Natural killer cell (primary cell): ENCODE measurements around the gene IMMT. TPM values are rescaled to one million over a fixed set of nuclear protein-coding genes. Genes with fewer than 3 reads are reported as not detected.
A peak's percentile ranks its signal among the peaks of the same experiment; 100 is the strongest.

ENCODE experiments used
- ATAC-seq, 3 donors: fragments of 150-1000 bp in 2 of 3; fragments of 200-7000 bp in 1 of 3; cut with Tn5 transposase; 1 replicate in 1 of 3; 2 replicates in 2 of 3; pipeline ENCODE4 v1.10.0; 2021; ENCODE audit warnings: mild to moderate bottlenecking in 2 of 3, moderate library complexity in 2 of 3
- DNase-seq, 2 donors: peaks; one replicate each; pipeline versions ENCODE4 v3.0.0 to v3.0.0-alpha.2; 2013 to 2021; ENCODE audit warnings: mixed read lengths in 1 of 2
- H3K27ac ChIP-seq: one replicate; pipeline ENCODE4 v1.5.1; 2013; ENCODE audit warnings: mild to moderate bottlenecking, low read length
- H3K27me3 ChIP-seq: one replicate; pipeline ENCODE4 v1.6.1; 2013; ENCODE audit warnings: low read length; ENCODE audit not compliant: control insufficient read depth, insufficient read depth
- H3K36me3 ChIP-seq: one replicate; pipeline ENCODE4 v1.6.1; 2013; ENCODE audit warnings: low read length; ENCODE audit not compliant: control insufficient read depth, insufficient read depth
- H3K4me1 ChIP-seq: one replicate; pipeline ENCODE4 v1.6.1; 2013; ENCODE audit warnings: low read length; ENCODE audit not compliant: control insufficient read depth, insufficient read depth
- H3K4me3 ChIP-seq: one replicate; pipeline ENCODE4 v1.5.1; 2013; ENCODE audit warnings: low read length
- H3K9me3 ChIP-seq: one replicate; pipeline ENCODE4 v1.6.1; 2013; ENCODE audit warnings: low read length; ENCODE audit not compliant: control insufficient read depth, insufficient read depth
- H3K27ac Mint-ChIP-seq, 2 donors: one replicate each; pipeline ENCODE4 v1.8.0; 2022; ENCODE audit warnings: mild to moderate bottlenecking in 2 of 2, mixed read lengths in 2 of 2, moderate library complexity in 1 of 2
- H3K27me3 Mint-ChIP-seq, 2 donors: one replicate each; pipeline ENCODE4 v1.8.0; 2022; ENCODE audit warnings: low read depth in 2 of 2, mixed read lengths in 2 of 2
- H3K36me3 Mint-ChIP-seq: one replicate; pipeline ENCODE4 v1.8.0; 2022; ENCODE audit warnings: mixed read lengths
- H3K4me1 Mint-ChIP-seq, 2 donors: one replicate each; pipeline ENCODE4 v1.8.0; 2022; ENCODE audit warnings: mixed read lengths in 2 of 2
- H3K4me3 Mint-ChIP-seq: one replicate; pipeline ENCODE4 v1.8.0; 2022; ENCODE audit warnings: mild to moderate bottlenecking, moderate library complexity, mixed read lengths
- H3K9me3 Mint-ChIP-seq, 2 donors: one replicate each; pipeline ENCODE4 v1.8.0; 2022; ENCODE audit warnings: mixed read lengths in 2 of 2
- CTCF ChIP-seq: fragments of 200-600 bp; IDR thresholded peaks from one replicate; pipeline ENCODE4 v1.8.0; 2022; ENCODE audit warnings: antibody characterized with exemption
- WGBS: methylation state at CpG from one replicate; pipeline ENCODE4 v1.1.7; 2013; ENCODE audit warnings: missing lambda C conversion rate; ENCODE audit not compliant: insufficient coverage; 5-methylcytosine and 5-hydroxymethylcytosine counted together
- intact Hi-C: fragments of 100-400 bp; cut with micrococcal nuclease; formaldehyde crosslinking; loops from one replicate; pipeline ENCODE4 v1.14.2; 2022
- total RNA-seq, 4 donors: library from RNA; stranded (reverse); fragments of 120-200 nt in 1 of 4; gene quantifications; one replicate each; pipeline versions ENCODE4 v1.2.3 to v1.2.4, GENCODE V29; 2013 to 2022

The IMMT gene
- total RNA-seq, 3 donors from 2014 or later (not counting 1 experiment from before 2014, with no cell fraction given), result 54.5 to 62.6 (median 59.0) TPM

GRCh38 chr2:86158286-86158685, 37.0 kb downstream of the IMMT start:
- no peak for ATAC-seq
- H3K4me3 ChIP-seq, result no peak overlapping the region
- WGBS, result 98% methylated on average over 4 of the region's 4 CpGs
- intact Hi-C loops, result no loop called here
- no peaks in the 10 kb centered on the region for H3K4me1 ChIP-seq
- Mint-ChIP-seq H3K4me1 (no peaks in the 10 kb centered on the region), H3K9me3 (no peaks in the 10 kb centered on the region), H3K27me3 (no peaks in the 10 kb centered on the region), H3K36me3 (no peaks in the 10 kb centered on the region), H3K4me3 (no peak overlapping the region), H3K27ac (no peak overlapping the region)
- no peaks in the 10 kb centered on the region for H3K27me3 ChIP-seq
- no peak overlapping the region for H3K27ac ChIP-seq
- peaks cover 59% of the 10 kb centered on the region for H3K36me3 ChIP-seq
- no peak for TF ChIP-seq CTCF
- no peaks in the 10 kb centered on the region for H3K9me3 ChIP-seq
- DNase-seq, result no peak

DNA sequence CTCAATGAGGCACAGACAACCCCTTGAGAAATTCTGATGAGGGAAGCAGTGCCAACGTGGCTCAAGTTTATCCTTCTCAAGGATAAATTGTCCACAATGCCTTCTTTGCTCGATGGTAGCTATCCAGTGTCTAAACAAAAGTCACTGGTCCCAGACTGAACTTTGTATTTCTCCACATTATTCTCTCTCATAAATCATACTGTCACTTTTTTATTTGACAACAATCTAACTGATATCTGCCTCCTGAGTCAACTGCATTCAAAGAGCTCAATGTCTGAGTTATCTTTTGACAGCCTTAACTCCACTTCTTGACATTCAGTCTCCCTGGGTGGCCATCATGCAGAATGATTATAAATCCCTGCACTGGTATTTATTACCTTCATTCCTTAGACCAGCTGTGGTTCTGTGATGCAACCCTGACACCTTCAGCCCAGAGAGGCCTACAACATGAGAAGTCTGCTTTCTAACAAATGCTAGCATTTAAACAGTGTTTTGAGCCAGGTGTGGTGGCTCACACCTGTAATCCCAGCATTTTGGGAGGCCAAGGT, 38.2 kb downstream of the IMMT start:
- no peaks in the 10 kb centered on the region for H3K9me3 Mint-ChIP-seq
- no peaks in the 10 kb centered on the region for H3K36me3 Mint-ChIP-seq
- no peak overlapping the region for H3K27ac Mint-ChIP-seq

GRCh38 chr2:86150502-86150901, 44.8 kb downstream of the IMMT start:
- ATAC-seq (no peak), DNase-seq (no peak)
- H3K27ac Mint-ChIP-seq, result no peak overlapping the region
- Histone ChIP-seq H3K4me1 (no peaks in the 10 kb centered on the region), H3K27ac (no peak overlapping the region), H3K36me3 (peaks cover 64% of the 10 kb centered on the region), H3K27me3 (no peaks in the 10 kb centered on the region), H3K4me3 (no peak overlapping the region), H3K9me3 (no peaks in the 10 kb centered on the region)
- 96% methylated on average over 2 of the region's 2 CpGs for WGBS
- H3K9me3 Mint-ChIP-seq, result no peaks in the 10 kb centered on the region
- H3K4me1 Mint-ChIP-seq, result peaks cover 0 to 4% of the 10 kb centered on the region in 2 donors
- intact Hi-C loops, result no loop called here
- no peak overlapping the region for H3K4me3 Mint-ChIP-seq
- H3K36me3 Mint-ChIP-seq, result peaks cover 17% of the 10 kb centered on the region
- H3K27me3 Mint-ChIP-seq, result no peaks in the 10 kb centered on the region
- no peak for TF ChIP-seq CTCF

More for the DNA sequence above, 38.2 kb downstream of the IMMT start:
- no peak for DNase-seq
- H3K27me3 Mint-ChIP-seq, result no peaks in the 10 kb centered on the region
- WGBS, result 95% methylated on average over 2 of the region's 2 CpGs
- H3K4me3 ChIP-seq, result no peak overlapping the region
- ATAC-seq, result no peak
- no peak overlapping the region for H3K4me3 Mint-ChIP-seq
- H3K9me3 ChIP-seq, result no peaks in the 10 kb centered on the region
- no peaks in the 10 kb centered on the region for H3K4me1 Mint-ChIP-seq
- H3K36me3 ChIP-seq, result peaks cover 56% of the 10 kb centered on the region
- H3K4me1 ChIP-seq, result no peaks in the 10 kb centered on the region
- intact Hi-C loops, result no loop called here
- TF ChIP-seq CTCF, result no peak
- H3K27ac ChIP-seq, result no peak overlapping the region
- no peaks in the 10 kb centered on the region for H3K27me3 ChIP-seq

- Mint-ChIP-seq H3K27me3 (no peaks in the 10 kb centered on the region), H3K27ac (peak overlapping the region; percentile 29 to 48)
Observed at GRCh38 chr2:86147793-86148192, 47.5 kb downstream of the IMMT start.

More at GRCh38 chr2:86147793-86148192, 47.5 kb downstream of the IMMT start:
- H3K27ac ChIP-seq, result no peak overlapping the region
- H3K36me3 ChIP-seq, result peaks cover 78% of the 10 kb centered on the region
- no peaks in the 10 kb centered on the region for H3K4me1 ChIP-seq
- DNase-seq (no peak), ATAC-seq (no peak)
- H3K4me1 Mint-ChIP-seq, result peaks cover 0 to 4% of the 10 kb centered on the region in 2 donors
- intact Hi-C loops, result no loop called here
- peaks cover 17% of the 10 kb centered on the region for H3K36me3 Mint-ChIP-seq
- no peaks in the 10 kb centered on the region for H3K27me3 ChIP-seq
- no peak overlapping the region for H3K4me3 ChIP-seq
- no peak overlapping the region for H3K4me3 Mint-ChIP-seq
- 67% methylated on average over 2 of the region's 2 CpGs for WGBS
- H3K9me3 Mint-ChIP-seq, result no peaks in the 10 kb centered on the region
- H3K9me3 ChIP-seq, result no peaks in the 10 kb centered on the region
- TF ChIP-seq CTCF, result no peak
